ENCODE measurements around the gene NSMCE1.

DNA sequence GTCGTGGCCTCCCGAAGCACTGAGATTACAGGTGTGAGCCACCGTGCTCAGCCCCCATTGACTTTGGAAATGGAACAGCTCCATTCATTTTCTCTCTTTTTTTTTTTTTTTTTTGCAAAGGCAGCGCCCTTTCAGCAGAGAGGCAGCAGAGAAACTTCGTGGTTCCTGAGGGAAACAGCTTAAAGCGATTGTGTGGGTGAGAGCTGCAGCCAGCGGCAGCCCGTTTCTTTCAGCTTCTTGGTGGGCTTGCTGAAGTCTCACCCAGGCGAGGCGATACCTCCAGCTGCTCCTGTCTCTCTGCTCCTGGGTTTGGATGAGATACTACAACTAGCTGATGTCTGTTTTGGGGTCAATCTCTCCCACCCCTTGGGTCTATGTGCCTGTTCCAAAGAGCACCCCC is 57.5 kb downstream of the NSMCE1 start:
- TF ChIP-seq CTCF (IDR thresholded peaks at IDR 0.05; ENCODE audit: borderline replicate concordance, extremely low read depth, low read length, poor library complexity, severe bottlenecking) (no peak), EZH2 (IDR thresholded peaks at IDR 0.05; ENCODE audit: borderline replicate concordance, low read depth, low read length, severe bottlenecking) (no peak)
